SH-SY5Y (cell line): ENCODE data around the gene SSH3.

Source experiments
- GATA2 ChIP-seq: IDR thresholded peaks from 2 replicates; pipeline ENCODE4 v1.6.1; 2011; ENCODE audit warnings: mild to moderate bottlenecking, low read depth, low read length
- GATA3 ChIP-seq: IDR thresholded peaks from 2 replicates; pipeline ENCODE4 v1.6.1; 2011; ENCODE audit warnings: low read depth, mild to moderate bottlenecking, low read length, moderate library complexity

DNA sequence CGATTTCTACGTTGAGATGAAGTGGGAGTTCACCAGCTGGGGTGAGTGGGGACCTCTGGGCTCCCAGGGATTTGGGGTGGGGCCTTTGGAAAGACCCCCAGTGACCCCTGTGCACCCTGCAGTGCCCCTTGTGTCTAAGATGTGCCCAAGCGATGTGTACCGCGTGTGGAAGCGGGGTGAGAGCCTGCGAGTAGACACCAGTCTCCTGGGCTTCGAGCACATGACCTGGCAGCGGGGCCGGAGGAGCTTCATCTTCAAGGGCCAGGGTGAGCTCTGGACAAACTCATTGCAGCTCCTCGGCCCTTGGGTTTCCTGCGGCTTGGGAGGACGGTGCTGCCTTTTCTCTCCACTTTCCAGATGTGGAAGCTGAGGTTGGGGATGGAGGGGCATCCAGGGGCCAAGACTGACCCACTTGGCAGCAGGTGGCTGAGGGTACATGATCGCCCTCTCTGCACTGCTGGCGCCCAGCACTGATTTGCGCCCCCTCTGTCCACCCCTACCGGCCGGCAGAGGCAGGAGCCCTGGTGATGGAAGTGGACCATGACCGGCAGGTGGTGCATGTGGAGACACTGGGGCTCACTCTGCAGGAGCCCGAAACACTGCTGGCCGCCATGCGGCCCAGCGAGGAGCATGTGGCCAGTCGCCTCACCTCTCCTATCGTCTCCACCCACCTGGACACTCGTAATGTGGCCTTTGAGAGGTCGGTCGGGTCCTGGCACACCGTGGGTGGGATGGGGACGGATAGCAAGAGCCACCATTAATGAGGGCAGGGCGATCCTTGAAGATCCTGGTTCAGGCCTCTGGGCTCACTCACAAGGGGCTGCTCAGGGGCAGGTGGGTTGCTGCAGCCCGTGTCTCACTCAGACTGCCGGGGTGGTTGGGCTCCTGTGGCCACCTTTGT lies 11.6 kb upstream of the SSH3 start:
- TF ChIP-seq GATA2 (no peak), GATA3 (no peak)
